ENCODE measurements around the gene OR2T5.
"Not testable (repeated sequence)": the region's sequence is repeated elsewhere in the genome, so short reads cannot be mapped to it uniquely, and the experiment has no call there.

The OR2T5 gene

DNA sequence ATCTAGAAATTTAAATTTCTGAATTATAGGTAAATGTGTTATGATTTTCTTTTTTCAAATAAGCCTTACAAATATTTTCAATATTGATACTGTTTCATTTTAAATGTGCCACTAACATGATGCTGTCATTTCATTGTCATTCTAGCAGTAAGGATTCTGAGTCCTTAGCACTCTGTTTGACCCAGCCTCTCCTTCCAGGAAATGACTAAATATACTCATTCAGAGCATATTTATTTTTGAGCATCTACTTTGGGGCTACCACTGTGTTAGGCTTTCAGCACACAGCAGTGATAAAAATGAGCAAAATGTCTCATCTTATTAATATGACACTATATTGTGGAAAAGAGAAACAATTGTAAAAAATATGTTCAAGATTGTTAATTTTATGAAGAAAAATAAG, 21.8 kb downstream of the OR2T5 start:
- not testable (repeated sequence) for DNase-seq

DNA sequence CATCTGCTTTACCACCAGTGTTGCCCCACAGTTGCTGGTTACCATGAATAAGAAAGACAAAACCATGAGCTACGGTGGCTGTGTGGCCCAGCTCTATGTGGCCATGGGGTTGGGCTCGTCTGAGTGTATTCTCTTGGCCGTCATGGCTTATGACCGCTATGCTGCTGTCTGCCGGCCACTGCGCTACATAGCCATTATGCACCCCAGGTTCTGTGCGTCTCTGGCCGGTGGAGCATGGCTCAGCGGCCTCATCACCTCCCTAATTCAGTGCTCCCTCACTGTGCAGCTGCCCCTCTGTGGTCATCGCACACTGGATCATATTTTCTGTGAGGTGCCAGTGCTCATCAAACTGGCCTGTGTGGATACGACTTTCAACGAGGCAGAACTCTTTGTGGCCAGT, 33.5 kb downstream of the OR2T5 start:
- DNase-seq: no peak

DNA sequence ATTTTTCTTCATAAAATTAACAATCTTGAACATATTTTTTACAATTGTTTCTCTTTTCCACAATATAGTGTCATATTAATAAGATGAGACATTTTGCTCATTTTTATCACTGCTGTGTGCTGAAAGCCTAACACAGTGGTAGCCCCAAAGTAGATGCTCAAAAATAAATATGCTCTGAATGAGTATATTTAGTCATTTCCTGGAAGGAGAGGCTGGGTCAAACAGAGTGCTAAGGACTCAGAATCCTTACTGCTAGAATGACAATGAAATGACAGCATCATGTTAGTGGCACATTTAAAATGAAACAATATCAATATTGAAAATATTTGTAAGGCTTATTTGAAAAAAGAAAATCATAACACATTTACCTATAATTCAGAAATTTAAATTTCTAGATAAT, 49.1 kb downstream of the OR2T5 start:
- not testable (repeated sequence) for DNase-seq

All from hematopoietic multipotent progenitor cell treated with erythropoietin and hydrocortisone succinate and interleukin-3 and kit ligand, for 6 days (in vitro differentiated cells).